GM18873 (cell line): ENCODE measurements around the gene SENP5.
"Not testable (repeated sequence)": the region's sequence is repeated elsewhere in the genome, so short reads cannot be mapped to it uniquely, and the experiment has no call there.

Experiments
- ATAC-seq: cut with Tn5 transposase; IDR thresholded peaks from one replicate; pipeline ENCODE4 v1.9.1; 2021; ENCODE audit warnings: mild to moderate bottlenecking, moderate library complexity, moderate number of reproducible peaks; ENCODE audit not compliant: unreplicated experiment, low FRiP score

The SENP5 gene, protein sequence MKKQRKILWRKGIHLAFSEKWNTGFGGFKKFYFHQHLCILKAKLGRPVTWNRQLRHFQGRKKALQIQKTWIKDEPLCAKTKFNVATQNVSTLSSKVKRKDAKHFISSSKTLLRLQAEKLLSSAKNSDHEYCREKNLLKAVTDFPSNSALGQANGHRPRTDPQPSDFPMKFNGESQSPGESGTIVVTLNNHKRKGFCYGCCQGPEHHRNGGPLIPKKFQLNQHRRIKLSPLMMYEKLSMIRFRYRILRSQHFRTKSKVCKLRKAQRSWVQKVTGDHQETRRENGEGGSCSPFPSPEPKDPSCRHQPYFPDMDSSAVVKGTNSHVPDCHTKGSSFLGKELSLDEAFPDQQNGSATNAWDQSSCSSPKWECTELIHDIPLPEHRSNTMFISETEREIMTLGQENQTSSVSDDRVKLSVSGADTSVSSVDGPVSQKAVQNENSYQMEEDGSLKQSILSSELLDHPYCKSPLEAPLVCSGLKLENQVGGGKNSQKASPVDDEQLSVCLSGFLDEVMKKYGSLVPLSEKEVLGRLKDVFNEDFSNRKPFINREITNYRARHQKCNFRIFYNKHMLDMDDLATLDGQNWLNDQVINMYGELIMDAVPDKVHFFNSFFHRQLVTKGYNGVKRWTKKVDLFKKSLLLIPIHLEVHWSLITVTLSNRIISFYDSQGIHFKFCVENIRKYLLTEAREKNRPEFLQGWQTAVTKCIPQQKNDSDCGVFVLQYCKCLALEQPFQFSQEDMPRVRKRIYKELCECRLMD

DNA sequence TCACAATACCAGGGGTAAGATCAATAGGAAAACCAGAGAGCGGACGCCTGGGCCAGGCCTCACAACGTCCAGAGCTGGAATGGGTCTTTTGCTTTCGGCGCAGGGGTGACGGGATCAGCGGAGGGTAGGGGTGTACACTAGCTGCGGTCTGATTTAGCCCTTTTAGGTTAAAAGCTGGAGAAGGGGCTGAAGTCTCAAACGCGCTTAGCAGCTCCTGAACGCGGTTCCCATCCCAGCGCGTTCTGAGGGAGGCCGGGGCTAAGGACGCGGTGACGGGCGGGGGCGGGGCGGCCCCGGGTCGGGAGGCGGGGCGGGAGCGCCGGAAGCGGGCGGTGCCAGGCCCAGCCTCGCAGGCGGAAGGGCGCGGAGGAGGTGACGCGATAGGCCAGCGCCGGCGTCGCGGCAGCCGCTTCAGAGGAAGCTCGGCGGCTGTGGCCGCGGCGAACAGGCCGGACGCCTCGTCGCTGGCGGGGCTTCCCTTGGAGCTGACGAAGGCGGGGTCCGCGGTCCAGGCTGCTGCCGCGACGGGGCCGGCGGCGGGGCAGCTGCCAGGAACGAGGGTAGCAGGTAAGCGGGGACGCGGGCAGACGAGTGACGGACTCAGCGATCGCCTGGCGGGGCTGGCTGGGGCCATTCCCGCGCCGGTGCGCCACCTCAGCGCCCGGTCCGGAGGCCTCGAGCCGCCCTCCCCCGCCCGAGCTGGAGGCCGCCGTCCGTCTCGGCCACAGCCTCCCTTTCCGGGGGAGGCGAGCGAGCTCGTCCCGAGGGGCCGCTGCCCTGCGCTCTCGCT is at the start of gene SENP5:
Gene SENP5, plus strand, starts transcription at position 414 of the 790 bp plus-strand sequence. CDS start 17,262 bp downstream, outside the sequence.
- peak; percentile 68 for ATAC-seq

DNA sequence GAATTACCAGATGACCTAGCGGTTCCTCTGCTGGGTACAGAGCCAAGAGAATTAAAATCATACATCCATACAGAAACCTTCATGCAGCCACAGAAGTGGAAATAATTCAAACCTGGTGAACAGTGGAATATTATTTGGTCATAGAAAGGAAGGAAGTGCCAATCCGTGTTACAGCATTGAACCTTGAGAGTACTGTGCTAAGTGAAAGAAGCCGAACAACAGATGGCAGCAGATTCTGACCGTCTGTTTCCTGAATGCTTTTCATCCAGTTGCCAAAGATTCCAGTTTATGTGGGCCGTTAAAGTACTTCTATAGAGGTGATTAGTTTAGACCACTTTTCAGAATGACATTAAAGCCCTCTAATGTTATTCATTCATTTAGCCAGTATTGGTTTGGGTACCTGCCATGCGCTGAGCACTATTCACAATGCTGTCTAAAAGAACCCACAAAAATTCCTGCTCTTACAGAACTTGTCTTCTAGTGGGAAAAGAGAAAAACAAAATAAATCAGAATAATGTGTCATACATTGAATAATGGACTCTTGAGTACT is 45.8 kb upstream of the SENP5 start:
- ATAC-seq, result no peak

DNA sequence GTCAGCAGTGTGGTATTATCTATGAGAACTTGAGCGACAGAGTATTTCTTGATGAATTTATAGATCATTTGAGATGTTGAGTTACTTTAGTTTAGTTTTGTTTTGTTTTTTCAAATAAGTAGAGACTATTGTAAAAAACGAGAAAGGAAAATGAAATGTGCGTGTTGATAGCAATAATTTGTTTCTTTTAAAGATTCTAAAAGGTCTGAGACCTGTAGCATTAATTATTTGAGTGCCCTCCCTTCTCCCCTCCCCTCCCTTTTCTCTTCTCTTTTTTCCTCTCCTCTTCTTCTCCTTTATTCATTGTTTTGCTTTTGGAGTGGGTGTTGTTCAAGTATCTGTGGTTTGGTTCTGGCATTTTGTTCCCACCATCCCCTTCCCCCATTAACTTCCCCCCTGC is 38.1 kb upstream of the SENP5 start:
- not testable (repeated sequence) for ATAC-seq

DNA sequence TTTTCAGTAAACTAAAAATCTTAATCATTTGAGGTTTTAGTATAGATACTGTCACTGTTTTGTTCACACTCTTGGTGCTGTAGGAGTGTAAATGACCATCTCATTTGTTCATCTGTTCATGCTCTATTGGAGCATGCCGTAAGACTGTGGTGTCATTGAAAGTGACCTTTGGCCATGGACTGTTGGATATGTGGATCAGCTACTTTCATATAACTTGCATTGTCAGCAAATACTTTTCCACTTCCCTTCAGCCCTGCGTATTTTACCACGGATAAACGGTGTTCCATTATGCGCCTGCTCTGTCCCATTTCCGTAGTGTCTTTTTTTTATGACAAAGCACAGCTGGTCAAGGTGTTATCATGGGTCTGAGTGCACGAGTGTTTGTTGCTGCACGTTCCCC is 32.6 kb upstream of the SENP5 start:
- no peak for ATAC-seq

DNA sequence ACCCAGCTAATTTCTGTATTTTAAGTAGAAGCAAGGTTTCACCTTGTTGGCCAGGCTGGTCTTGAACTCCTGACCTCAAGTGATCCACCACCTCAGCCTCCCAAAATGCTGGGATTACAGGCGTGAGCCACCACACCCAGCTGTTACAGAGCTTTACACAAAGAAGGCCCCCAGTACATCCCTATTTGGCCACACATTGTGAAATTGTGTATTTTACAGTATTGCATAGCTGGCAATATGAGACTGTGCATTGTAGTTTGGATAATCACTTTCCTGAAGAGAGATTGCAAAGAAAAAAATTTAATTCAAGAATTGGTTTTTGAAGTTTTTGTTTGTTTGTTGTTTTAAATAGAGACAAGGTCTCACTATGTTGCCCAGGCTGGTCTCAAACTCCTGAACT is 31.1 kb upstream of the SENP5 start:
- ATAC-seq, result not testable (repeated sequence)

DNA sequence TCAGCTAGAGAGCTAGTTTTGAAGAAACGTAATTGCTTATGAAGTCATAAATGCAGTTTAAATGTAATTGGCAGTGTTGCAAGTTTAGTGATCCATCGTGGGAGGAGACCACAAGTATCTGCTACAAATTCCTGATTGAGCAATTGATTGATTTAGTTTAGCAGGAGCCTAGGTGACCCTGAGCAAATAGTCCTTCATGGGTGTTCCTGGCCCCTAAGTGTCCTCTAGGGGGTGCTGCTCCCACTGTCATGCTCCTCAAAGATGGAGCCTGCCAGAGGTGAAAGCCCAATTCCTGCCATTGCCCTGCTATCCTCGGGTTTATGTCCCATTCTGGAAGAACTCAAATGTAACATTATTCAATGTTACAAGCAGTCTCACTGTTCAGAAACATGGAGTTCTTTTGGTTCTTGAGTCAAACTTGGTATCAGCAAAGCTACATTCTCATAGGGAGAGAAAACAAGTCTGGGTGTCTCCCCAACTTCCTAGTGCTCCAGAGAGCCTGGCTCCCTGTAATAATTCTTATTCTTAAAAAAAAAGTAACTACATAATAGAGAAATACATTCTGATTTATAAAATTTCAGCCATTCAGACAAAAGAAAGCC is 29.8 kb upstream of the SENP5 start:
- no peak for ATAC-seq

DNA sequence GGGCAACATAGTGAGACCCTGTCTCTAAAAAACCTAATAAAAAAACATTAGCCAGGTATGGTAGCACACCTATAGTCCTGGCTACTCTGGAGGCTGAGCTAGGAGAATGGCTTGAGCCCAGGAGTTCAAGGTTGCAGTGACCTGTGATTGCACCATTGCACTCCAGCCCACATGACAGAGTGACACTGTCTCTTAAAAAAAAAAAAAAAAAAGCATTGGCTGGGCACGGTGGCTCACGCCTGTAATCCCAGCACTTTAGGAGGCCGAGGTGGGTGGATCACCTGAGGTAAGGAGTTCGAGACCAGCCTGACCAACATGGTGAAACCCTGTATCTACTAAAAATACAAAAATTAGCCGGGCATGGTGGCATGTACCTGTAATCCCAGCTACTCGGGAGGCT is 28.4 kb upstream of the SENP5 start:
- ATAC-seq, result not testable (repeated sequence)

DNA sequence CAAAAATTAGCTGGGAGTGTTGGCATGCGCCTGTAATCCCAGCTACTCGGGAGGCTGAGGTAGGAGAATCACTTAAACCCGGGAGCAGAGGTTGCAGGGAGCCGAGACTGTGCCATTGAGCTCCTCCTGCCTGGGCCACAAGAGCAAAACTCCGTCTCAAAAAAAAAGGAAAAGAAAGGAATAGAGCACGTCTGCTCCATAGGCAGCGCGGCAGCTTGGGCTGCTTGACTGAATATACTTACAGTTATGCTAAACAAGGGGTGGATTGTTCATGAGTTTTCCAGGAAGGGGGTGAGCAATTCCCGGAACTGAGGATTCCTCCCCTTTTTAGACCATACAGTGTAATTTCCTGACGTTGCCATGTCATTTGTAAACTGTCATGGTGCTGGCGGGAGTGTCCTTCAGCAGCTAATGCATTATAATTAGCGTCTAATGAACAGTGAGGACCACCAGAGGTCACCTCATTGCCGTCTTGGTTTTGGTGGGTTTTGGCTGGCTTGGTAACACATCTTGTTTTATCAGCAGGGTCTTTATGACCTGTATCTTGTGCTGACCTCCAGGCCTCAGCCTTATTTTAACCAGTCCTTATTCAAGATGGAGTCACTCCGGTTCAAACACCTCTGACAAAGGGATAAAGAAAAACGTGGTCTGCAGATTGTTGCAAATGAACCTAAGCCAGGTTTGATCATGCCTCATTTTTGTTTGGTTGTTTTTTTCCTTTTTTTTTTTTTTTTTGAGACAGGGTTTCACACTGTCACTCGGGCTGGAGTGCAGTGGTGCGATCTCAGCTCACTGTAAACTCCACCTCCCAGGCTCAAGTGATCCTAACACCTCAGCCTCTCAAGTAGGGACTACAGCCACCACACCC is 24.9 kb upstream of the SENP5 start:
- no peak for ATAC-seq

DNA sequence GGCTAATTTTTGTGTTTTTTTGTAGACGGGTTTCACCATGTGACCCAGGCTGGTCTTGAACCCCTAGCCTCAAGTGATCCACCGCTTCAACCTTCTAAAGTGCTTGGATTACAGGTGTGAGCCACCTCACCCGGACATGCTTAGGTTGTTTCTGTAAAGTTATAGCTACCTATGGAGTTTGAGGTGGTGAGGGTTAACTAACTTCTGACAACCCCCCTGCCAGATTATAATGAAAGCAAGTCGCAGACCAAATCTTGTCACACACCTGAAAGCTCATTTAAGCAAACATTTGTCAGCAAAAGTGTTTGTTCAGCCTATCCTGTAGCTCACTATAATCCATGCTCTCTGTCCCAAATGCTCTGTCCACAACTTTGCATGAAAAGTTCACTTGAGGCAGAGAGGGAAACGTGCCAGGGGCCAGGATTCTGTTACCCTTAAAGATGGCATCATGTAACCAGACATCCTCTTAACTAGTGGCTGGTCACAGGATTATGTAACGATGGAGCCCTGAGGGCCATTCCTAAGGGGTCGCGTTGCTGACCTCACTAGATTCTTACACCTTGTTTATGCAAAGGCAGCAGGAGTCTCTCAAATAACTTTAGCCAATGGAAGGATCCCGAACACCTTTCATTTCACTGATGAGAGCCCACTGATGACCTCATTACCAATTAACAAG is 24.1 kb upstream of the SENP5 start:
- ATAC-seq, result no peak

DNA sequence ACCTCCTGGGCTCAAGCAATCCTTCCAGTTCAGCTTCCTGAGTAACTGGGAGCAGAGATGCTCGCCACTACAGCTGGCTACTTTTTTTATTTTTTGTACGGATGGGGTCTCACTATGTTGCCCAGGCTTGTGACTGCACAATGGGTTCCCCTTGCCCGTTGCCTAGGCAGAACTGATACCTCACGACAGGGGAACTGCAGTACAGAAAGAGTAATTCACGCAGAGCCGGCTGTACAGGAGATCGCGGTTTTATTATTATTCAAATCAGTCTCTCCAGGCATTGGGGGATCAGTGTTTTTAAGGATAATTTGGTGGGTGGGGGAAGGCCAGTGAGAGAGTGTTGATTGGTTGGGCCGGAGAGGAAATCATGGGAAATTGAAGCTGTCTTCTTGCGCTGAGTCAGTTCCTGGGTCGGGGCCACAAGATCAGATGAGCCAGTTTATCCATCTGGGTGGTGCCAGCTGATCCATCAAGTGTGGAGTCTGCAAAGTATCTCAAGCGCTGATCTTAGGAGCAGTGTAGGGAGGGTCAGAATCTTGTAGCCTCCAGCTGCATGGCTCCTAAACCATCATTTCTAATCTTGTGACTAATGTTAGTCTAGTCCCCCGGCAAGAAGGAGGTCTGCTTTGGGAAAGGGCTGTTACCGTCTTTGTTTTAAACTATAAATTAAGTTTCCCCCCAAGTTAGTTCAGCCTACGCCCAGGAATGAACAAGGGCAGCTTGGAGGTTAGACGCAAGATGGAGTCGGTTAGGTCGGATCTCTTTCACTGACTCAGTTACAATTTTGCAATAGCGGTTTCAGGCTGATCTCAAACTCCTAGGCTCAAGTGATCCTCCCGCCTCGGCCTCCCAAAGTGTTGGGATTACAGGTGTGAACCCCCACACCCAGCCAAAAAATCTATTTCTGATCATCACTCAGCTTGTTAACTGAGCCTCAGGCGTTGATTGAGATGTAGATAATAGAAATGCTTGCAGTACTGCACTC is 23.2 kb upstream of the SENP5 start:
- not testable (repeated sequence) for ATAC-seq

DNA sequence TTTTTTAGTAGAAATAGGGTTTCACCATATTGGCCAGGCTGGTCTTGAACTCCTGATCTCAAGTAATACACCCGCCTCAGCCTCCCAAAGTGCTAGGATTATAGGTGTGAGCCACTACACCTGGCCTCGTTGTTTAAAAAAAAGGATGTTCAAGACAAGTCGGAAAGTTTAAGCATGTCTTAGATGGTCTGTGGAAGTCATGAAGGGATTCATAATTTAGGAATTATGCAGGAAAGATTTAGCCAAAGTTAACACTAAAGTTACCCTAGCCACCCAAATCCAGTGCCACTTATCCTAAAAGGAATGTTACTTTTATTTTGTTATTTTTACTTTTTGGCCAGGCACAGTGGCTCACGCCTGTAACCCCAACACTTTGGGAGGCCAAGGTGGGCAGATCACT is 19.3 kb upstream of the SENP5 start:
- not testable (repeated sequence) for ATAC-seq

DNA sequence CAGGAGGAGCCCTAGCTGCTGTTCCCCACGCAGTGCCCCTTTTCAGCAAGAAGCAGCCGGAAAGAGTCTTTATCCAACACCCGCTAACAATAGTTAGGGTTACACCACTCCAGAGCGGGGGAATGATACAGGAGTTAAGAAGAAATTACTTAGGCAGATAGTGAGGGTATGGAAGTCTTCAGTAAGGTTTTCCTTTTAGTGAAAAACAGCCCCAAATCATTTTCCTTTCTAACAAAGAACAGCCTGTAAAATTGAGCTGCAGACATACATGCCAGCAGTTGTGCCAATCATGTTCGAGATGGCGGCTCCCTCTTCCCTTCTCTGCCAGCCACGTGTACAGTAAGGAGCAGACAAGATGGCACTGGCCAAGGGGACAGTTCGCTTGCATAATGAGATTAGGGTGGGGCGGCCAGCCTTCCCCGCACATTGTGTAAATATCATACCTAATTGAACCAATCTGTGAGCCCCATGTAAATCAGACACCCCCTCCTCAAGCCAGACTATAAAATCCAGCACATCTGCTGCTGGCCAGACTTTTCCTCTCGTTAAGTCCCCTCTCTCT is 18.5 kb upstream of the SENP5 start:
- no peak for ATAC-seq

DNA sequence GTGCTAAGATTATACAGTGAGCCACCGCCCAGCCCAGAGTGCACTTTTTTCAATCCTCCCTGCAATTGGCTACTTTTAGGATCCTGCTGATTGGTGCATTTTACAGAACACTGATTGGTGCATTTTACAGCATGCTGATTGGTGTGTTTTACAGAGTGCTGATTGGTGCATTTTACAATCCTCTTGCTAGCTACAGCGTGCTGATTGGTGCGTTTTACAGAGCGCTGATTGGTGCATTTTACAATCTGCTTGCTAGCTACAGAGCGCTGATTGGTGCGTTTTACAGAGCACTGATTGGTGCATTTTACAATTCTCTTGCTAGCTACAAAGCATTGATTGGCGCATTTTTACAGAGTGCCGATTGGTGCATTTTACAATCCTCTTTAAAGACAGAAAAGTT is 4.7 kb upstream of the SENP5 start:
- not testable (repeated sequence) for ATAC-seq

DNA sequence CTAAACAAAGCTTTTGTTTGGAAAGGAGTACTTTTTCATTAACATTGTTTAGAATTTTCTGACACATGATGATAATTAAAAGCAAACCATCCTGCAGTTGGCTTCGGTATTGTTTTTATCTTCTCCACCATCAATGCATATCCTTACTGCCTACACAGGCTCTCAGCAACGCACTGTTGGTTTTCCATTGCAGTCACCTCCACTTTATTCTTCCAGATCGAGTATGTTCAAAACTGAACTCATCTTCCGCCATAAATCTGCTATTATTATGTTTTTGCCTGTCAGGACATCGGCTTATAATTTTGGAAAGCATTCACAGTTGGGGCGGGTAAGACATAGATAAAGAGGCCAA is 589 bp upstream of the SENP5 start:
- ATAC-seq, result no peak

DNA sequence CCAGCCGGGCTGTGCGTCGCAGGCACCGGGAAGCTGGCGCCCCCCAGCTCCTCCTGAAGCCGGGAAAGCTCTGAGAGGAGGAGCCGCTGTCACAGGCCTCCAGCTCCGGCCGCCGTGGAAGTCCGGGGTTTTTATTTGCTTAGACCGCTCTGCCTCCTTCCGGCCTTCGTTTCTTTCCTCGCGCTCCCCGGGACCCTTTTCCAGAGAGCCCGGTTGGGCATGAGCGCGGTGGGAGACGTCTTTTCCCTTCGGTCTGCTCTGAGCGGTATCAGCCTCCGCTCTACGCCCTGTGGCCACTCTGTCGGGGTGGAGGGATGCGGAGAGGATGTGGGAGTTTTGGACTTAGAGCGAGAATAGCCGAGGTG is 559 bp downstream of the SENP5 start:
- peak; percentile 13 for ATAC-seq

DNA sequence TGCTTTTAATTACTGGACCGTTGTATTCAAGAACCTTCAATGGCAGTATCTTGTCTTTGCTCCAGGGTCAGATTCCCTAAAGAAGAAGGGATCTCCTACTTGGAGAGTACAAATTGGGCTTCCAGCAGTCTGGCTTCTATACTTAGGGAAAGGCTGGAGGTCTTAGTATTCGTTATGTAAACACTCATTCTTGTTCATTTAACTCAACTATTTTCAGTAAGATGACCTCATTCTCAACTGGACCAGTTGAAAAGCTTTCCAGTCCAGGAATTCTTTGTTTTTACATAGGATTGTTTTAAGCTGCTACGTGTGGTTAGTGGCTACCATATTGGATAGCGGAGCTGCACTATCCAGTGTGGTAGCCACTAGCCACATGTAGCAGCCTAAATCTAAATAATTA is 4.6 kb downstream of the SENP5 start:
- no peak for ATAC-seq

DNA sequence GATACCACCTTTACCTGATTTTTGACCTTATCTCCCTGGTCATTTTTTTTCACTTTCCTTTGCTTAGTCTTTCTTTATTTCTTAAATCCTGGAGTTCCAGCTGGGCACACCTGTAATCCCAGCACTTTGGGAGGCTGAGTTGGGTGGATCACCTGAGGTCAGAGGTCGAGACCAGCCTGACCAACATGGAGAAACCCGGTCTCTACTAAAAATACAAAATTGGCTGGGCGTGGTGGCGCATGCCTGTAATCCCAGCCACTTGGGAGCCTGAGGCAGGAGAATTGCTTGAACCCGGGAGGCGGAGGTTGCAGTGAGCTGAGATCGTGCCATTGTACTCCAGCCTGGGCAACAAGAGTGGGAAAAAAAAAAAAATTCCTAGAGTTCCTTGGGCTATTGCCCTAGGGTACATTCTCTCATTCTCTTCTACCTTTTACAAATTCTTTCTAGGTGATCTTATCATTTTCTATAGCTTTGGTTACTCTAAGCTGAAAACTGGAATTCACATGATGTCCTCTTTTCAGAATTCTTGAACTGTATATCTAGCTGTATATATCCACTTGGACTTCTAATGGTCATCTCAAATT is 6.9 kb downstream of the SENP5 start:
- not testable (repeated sequence) for ATAC-seq
